ENCODE measurements around the gene CXCL16.

Gene CXCL16

GRCh38 chr17:4750606-4751005 lies 10.9 kb upstream of the CXCL16 start:
- no peak for DNase-seq

GRCh38 chr17:4748686-4749085 lies 9.0 kb upstream of the CXCL16 start:
- DNase-seq = no peak

DNA sequence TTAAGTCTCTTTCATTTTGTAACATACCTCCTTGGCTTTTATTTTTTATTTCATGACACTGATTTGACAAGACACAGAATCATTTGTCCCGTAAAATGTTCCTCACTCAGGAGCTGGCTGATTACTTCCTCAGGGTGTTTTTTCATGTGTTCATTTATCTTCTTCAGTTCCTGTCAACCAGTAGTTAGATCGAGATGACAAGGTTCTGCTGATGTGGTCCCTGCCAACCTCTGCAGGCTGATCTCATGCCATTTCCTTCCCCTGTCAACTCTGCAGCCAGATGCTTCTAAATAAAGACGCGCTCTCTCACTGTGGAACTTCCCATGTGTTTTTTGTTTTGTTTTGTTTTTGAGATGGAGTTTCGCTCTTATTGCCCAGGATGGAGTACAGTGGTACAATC lies 8.1 kb upstream of the CXCL16 start:
- DNase-seq = no peak

- no peak for DNase-seq
Measured at GRCh38 chr17:4744999-4745969, 5.6 kb upstream of the CXCL16 start.

DNA sequence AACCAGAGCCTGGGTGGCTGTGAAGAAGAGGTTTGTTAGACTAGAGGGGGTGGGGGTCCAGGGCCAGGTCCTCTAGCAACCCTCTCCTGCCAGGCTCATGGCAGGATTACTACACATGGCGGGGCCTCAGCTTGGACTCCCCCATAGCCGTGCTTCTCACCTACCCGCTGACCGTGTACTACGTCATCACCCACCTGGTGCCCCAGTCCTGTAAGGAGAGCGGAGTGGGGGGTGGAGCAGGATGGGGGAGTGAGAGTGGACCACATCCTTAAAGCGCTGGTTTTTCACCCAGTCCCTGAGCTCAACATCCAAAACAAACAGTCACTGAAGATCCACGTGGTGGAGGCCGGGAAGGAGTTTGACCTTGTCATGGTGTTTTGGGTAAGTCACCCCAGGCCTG lies 4.2 kb upstream of the CXCL16 start:
- DNase-seq = no peak

DNA sequence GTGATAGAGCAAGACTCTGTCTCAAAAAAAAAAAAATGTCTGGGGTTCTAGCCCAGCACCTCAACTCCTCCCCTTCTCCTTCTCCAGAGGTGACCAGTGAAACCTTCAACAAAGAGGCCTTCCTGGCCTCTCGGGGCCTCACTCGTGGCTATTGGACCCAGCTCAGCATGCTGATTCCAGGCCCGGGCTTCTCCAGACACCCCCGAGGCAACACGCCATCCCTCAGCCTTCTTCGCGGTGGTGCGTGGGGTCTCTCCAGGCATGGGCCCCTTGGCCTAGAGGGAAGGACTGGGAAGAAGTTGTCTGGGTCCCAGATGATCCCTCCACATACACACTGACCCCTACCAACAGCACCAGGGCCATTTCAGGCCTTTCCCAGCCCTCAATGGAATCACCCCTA lies 3.5 kb upstream of the CXCL16 start:
- DNase-seq = no peak

DNA sequence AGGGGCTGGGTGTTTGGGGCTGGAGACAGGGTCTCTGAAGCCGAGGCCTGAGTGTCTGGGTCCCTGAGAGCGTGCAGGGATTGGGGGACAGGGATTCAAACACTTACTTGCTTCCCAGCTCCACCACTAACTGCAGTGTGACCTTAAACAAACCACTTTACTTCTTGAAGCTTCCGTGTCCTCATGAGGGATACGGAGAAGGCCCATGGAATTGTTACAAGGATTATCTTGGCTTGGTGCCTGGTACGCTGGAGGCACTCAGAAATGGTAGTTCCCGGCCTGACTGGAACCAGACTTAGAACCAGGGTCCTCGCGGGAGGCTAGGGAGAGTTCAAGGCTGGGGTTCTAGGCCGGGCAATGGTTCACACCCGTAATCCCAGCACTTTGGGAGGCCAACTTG lies 2.9 kb upstream of the CXCL16 start:
- DNase-seq = no peak

DNA sequence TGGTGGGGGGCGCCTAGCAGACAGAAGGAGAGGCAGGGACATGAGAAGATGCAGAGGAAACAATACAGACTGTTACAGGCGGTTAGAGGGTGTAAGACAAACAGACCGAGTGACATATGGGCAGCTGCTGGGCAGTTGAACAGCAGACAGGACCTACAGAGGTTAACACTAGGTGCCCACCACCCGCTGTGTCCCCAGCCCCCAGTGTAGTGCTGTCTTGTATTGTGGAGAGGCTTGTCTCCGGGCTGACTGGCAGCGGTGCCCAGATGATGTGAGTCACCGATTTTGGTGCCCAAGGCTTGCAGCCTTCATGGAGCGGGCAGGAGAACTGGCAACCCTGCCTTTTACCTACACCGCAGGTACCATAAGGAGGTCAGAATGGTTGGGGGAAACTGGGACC lies 2.4 kb upstream of the CXCL16 start:
- DNase-seq = no peak

- DNase-seq = no peak
Measured at GRCh38 chr17:4741544-4741943, 1.8 kb upstream of the CXCL16 start.

DNA sequence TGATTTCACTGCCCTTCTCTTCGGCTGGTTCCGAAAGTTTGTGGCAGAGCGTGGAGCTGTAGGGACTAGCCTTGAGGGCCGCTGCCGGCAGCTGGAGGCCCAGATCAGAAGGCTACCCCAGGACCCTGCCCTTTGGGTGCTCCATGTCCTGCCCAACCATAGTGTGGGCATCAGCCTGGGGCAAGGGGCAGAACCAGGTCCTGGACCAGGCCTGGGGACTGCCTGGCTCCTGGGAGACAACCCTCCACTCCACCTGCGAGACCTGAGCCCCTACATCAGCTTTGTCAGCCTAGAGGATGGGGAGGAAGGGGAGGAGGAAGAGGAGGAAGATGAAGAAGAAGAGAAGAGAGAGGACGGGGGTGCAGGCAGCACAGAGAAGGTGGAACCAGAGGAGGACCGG lies 856 bp upstream of the CXCL16 start:
- no peak for DNase-seq

- DNase-seq = no peak
Measured at GRCh38 chr17:4740025-4740351, 260 bp upstream of the CXCL16 start.

DNA sequence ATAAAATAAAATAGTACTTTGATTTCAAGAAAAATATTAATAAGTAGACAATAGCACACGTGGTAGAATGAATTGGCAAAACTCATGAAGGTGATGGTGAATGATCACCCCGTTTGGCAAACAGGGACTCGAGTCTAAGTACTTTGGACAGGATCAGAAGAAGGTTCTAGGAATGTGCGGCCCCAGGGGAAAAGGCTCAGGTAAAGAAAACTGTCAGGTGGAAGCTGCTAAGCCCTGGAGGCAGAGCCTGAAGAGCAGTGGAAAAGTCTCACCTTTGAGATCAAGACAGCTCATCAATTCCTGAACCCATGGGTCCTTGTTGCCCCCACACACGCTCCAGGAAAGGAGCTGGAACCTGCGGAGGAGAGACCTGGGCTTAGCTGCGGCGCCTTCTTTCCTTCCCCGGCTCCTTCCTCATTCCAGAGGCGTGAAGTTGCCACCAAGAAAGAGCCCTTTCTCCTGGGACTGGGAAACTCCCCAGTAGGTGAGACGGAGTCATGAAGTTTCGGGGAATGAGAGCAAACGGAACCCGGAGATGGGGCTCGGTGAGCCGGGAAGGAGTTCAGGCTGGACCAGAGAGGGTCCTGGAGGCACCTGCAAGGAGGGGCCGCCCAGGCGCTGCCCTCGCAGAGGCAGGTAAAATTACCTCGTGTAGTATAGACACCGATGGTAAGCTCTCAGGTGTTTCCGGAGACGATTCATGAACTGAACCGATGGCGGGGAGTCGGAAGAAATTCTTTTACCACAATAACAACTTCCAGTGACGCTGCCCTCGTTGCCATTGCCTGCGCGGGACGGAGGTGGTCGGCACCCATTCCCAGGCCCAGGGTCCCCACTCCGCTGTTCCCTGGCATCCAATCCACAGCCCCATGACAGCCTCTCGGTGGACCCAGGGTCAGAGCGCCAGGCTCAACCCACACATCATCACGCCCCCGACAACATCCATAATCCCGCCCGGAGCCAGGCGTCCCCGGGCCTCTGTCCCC lies 1.3 kb downstream of the CXCL16 start:
- no peak for DNase-seq

DNA sequence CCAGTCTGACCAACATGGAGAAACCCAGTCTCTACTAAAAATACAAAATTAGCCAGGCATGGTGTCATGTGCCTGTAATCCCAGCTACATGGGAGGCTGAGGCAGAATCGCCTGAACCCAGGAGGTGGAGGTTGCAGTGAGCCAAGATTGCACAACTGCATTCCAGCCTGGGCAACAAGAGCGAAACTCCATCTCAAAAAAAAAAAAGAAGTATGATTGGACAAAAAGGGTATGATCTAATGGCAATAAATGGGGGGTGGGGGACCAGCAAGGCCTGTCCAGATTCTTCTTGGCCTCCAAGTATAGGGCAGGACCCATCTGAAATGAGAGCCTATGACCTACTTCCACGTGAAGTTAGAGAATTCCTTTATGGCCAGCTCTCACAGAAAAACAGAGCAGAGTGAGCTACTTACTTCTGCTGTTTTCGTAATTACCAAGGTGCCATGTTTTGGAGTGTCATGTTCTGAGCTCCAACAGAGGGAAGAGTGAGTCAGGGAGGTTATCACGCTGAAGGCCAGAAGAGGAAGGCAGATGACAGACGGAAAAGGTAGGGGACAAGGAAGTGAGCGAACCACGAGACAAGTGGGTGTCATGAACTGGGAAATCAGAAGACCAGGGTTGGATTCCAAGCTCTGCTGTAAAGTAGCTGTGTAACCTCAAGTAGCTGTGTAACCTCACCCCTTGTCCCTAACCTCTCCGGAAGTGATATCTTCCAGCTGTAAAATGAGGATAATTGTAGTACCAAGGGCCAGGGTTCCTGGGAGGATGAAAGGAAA lies 3.7 kb downstream of the CXCL16 start:
- no peak for DNase-seq

GRCh38 chr17:4734857-4735475 lies 4.8 kb downstream of the CXCL16 start:
- no peak for DNase-seq

DNA sequence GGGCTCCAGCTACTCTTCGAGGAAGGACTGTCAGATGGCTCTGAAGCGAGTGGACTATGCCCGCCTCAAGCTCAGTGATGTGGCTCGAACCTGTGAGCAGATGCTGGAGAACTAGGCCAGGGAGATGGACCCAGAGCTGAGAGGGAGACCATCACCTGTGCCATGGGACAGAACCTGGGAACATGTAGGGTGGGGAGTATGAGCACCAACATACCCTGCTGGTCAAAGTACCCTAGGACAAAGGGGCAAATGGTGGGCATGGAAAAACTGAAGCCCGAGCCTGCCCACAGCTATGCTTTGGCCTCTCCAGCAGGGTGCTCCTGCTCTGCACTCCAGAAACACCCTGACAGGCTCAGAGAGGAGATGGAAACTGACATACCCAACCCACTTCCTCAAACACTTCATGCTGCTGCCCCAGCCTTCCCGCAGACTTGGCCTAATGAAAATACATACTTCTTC lies 6.6 kb downstream of the CXCL16 start:
- DNase-seq = no peak

DNA sequence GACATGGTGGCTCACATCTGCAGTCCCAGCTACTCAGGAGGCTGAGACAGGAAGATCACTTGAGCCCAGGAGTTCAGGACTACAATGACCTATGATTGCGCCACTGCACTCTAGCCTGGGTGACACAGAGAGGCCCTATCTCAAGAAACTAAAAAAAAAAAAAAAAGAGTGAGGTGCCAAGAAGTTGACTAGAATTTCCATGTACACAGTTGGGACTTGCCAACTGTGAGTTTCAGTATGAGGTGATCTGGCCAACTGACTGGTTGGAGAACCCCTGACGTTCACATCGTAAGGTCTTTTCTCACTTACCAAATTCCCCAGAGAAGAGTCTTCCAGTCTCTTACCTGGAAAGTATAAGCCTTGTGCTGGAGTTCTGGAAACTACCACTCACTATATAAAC lies 11.6 kb downstream of the CXCL16 start:
- DNase-seq = no peak

- no peak for DNase-seq
Measured at GRCh38 chr17:4725646-4726310, 13.9 kb downstream of the CXCL16 start.

DNA sequence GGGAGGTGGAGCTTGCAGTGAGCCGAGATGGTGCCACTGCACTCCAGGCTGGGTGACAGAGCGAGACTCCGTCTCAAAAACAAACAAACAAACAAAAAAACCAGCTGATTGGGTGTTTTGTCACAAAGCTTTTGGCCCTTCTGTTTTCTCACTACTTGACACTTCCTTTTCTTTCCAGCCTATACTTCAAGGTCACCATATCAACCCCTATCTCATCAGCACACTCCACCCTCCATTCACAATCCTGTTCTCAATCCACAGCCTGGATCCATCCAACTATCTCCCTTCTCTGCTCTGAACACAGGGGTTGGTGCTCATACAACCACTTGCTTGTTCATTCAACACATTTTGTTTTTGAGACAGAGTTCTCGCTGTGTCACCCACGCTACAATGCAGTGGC lies 15.1 kb downstream of the CXCL16 start:
- no peak for DNase-seq

- DNase-seq = no peak
Measured at GRCh38 chr17:4722678-4723240, 17.0 kb downstream of the CXCL16 start.

GRCh38 chr17:4721203-4722135 lies 18.3 kb downstream of the CXCL16 start:
- DNase-seq = no peak

Data from activated CD8-positive, alpha-beta memory T cell treated with anti-CD3 and anti-CD28 coated beads, Interleukin-2, amount 50 U/mL, for 4 hours (primary cell).